Measurements from ENCODE around the gene ARID1B.

The ARID1B gene

GRCh38 chr6:157219201-157220200 is 442.3 kb downstream of the ARID1B start:
- peaks cover 13% of the 10 kb centered on the region; the same call in 1 of the 2 replicates for H3K4me1 ChIP-seq (ENCODE audit: insufficient read depth, low read length)
- H3K4me3 ChIP-seq (ENCODE audit: low read length) = no peak overlapping the region
- H3K27ac ChIP-seq (ENCODE audit: low read depth, low read length) = no peak overlapping the region
- H3K27me3 ChIP-seq (ENCODE audit: insufficient read depth, low read length) = peaks cover 5% of the 10 kb centered on the region
- H3K9me3 ChIP-seq (ENCODE audit: insufficient read depth, low read depth, low read length) = no peaks in the 10 kb centered on the region
- 78% methylated on average over 17 of the region's 18 CpGs for WGBS
- H3K9ac ChIP-seq (ENCODE audit: low read depth, low read length) = no peak overlapping the region
- H3K36me3 ChIP-seq (ENCODE audit: insufficient read depth, low read length) = no peaks in the 10 kb centered on the region

DNA sequence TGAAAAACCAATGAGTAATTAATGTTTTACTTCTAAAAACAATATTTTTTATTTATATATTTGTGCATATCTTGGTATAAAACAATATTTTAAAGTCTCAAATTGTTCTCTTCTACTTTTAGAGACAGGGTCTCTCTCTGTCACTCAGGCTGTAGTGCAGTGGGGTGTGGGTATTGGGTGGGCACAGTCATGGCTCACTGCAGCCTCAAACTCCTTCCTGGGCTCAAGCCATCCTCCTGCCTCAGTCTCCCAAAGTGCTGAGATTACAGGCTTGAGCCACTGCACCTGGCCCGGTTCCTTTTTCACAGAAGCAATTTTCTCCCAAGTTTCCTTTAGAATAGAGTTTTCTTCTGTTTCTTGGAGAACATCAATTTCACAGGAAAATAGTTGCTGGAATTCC is 443.3 kb downstream of the ARID1B start:
- Histone ChIP-seq H3K4me3 (ENCODE audit: low read length) (no peak overlapping the region), H3K9me3 (ENCODE audit: insufficient read depth, low read depth, low read length) (no peaks in the 10 kb centered on the region), H3K4me1 (ENCODE audit: insufficient read depth, low read length) (peaks cover 13% of the 10 kb centered on the region; the same call in 1 of the 2 replicates), H3K36me3 (ENCODE audit: insufficient read depth, low read length) (no peaks in the 10 kb centered on the region), H3K27me3 (ENCODE audit: insufficient read depth, low read length) (peaks cover 5% of the 10 kb centered on the region), H3K9ac (ENCODE audit: low read depth, low read length) (no peak overlapping the region), H3K27ac (ENCODE audit: low read depth, low read length) (no peak overlapping the region)
- WGBS = 89% methylated on average over 1 of the region's 1 CpG

GRCh38 chr6:157221049-157221816 is 444.1 kb downstream of the ARID1B start:
- no peak overlapping the region for H3K27ac ChIP-seq (ENCODE audit: low read depth, low read length)
- whole genome bisulfite sequencing = 72% methylated on average over 41 of the region's 41 CpGs
- H3K27me3 ChIP-seq (ENCODE audit: insufficient read depth, low read length) = peaks cover 5% of the 10 kb centered on the region
- no peak overlapping the region for H3K9ac ChIP-seq (ENCODE audit: low read depth, low read length)
- H3K9me3 ChIP-seq (ENCODE audit: insufficient read depth, low read depth, low read length) = no peaks in the 10 kb centered on the region
- peak overlapping the region; percentile 26 for H3K4me3 ChIP-seq (ENCODE audit: low read length)
- no peaks in the 10 kb centered on the region for H3K36me3 ChIP-seq (ENCODE audit: insufficient read depth, low read length)
- H3K4me1 ChIP-seq (ENCODE audit: insufficient read depth, low read length) = peaks cover 13% of the 10 kb centered on the region; the same call in 1 of the 2 replicates

DNA sequence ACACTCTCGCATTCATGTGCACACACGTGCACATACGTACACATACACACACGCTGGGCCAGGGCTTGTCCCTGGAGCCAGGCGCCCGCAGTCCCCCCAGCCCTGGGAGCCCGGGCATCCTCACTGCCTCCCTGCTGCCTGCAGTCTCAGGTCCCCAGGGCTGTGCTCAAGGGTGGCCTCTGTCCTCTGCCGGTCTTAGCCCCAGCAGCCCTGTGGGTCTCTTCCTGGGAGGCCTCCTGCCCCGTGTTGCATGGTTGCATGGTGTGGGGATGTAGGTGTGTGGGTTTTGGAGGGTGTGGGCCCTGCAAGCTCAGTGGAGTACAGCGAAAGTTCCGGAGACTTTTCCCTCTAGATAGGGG is 444.6 kb downstream of the ARID1B start:
- WGBS = 92% methylated on average over 11 of the region's 11 CpGs
- H3K27me3 ChIP-seq (ENCODE audit: insufficient read depth, low read length) = peaks cover 5% of the 10 kb centered on the region
- no peaks in the 10 kb centered on the region for H3K9me3 ChIP-seq (ENCODE audit: insufficient read depth, low read depth, low read length)
- no peaks in the 10 kb centered on the region for H3K36me3 ChIP-seq (ENCODE audit: insufficient read depth, low read length)
- H3K27ac ChIP-seq (ENCODE audit: low read depth, low read length) = no peak overlapping the region
- H3K4me1 ChIP-seq (ENCODE audit: insufficient read depth, low read length) = peaks cover 13% of the 10 kb centered on the region; the same call in 1 of the 2 replicates
- no peak overlapping the region for H3K4me3 ChIP-seq (ENCODE audit: low read length)
- no peak overlapping the region for H3K9ac ChIP-seq (ENCODE audit: low read depth, low read length)

GRCh38 chr6:157222201-157222981 is 445.2 kb downstream of the ARID1B start:
- no peak overlapping the region for H3K27ac ChIP-seq (ENCODE audit: low read depth, low read length)
- H3K36me3 ChIP-seq (ENCODE audit: insufficient read depth, low read length) = no peaks in the 10 kb centered on the region
- peaks cover 13% of the 10 kb centered on the region; the same call in 1 of the 2 replicates for H3K4me1 ChIP-seq (ENCODE audit: insufficient read depth, low read length)
- peaks cover 5% of the 10 kb centered on the region for H3K27me3 ChIP-seq (ENCODE audit: insufficient read depth, low read length)
- no peaks in the 10 kb centered on the region for H3K9me3 ChIP-seq (ENCODE audit: insufficient read depth, low read depth, low read length)
- no peak overlapping the region for H3K4me3 ChIP-seq (ENCODE audit: low read length)
- 90% methylated on average over 17 of the region's 17 CpGs for WGBS
- no peak overlapping the region for H3K9ac ChIP-seq (ENCODE audit: low read depth, low read length)

DNA sequence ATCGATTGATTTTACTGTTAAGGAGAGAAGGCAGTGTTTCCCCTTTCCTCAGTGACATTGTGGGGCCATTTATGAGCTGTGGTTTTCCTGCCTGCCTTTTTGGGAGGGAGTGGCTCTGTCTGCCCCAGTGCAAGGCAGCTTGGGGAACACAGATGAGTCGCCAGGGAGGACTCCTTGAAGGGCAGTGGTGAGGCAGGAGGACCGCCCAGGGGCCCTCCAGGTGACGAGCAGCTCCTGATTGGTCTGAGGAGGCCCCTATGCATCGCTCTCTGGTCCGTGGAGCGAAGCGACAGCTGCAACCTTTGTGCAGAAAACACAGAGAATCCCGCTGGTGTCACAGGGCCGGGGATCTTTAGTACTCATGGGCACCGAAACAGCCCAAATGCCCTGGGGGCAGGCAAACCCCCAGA is 445.8 kb downstream of the ARID1B start:
- Histone ChIP-seq H3K27ac (ENCODE audit: low read depth, low read length) (no peak overlapping the region), H3K4me3 (ENCODE audit: low read length) (no peak overlapping the region), H3K27me3 (ENCODE audit: insufficient read depth, low read length) (peaks cover 5% of the 10 kb centered on the region), H3K4me1 (ENCODE audit: insufficient read depth, low read length) (peaks cover 13% of the 10 kb centered on the region; the same call in 1 of the 2 replicates), H3K9ac (ENCODE audit: low read depth, low read length) (no peak overlapping the region), H3K36me3 (ENCODE audit: insufficient read depth, low read length) (no peaks in the 10 kb centered on the region), H3K9me3 (ENCODE audit: insufficient read depth, low read depth, low read length) (no peaks in the 10 kb centered on the region)
- WGBS = 87% methylated on average over 11 of the region's 11 CpGs

DNA sequence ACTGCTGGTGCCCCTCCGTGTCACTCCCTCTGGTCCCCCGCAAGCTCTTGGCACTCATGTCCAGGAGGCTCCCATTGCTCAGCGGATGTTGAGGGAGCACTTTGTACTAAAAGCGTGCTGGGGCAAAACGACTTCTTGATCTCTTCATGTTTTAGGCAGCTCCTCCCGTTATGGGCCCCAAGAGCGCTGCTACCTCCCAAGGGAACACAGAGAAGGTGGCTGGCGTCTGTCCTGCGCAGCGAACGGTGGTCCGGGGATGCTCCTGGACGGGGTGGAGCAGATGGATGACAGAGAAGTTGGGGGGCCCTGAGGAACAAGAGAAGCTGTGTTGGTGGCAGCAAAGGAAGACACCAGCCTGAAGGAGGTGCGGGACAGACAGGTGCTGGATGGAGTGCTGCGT is 446.3 kb downstream of the ARID1B start:
- no peaks in the 10 kb centered on the region for H3K9me3 ChIP-seq (ENCODE audit: insufficient read depth, low read depth, low read length)
- H3K4me3 ChIP-seq (ENCODE audit: low read length) = no peak overlapping the region
- H3K4me1 ChIP-seq (ENCODE audit: insufficient read depth, low read length) = peaks cover 13% of the 10 kb centered on the region; the same call in 1 of the 2 replicates
- no peak overlapping the region for H3K9ac ChIP-seq (ENCODE audit: low read depth, low read length)
- 95% methylated on average over 15 of the region's 15 CpGs for WGBS
- H3K36me3 ChIP-seq (ENCODE audit: insufficient read depth, low read length) = no peaks in the 10 kb centered on the region
- H3K27ac ChIP-seq (ENCODE audit: low read depth, low read length) = no peak overlapping the region
- H3K27me3 ChIP-seq (ENCODE audit: insufficient read depth, low read length) = peaks cover 5% of the 10 kb centered on the region

DNA sequence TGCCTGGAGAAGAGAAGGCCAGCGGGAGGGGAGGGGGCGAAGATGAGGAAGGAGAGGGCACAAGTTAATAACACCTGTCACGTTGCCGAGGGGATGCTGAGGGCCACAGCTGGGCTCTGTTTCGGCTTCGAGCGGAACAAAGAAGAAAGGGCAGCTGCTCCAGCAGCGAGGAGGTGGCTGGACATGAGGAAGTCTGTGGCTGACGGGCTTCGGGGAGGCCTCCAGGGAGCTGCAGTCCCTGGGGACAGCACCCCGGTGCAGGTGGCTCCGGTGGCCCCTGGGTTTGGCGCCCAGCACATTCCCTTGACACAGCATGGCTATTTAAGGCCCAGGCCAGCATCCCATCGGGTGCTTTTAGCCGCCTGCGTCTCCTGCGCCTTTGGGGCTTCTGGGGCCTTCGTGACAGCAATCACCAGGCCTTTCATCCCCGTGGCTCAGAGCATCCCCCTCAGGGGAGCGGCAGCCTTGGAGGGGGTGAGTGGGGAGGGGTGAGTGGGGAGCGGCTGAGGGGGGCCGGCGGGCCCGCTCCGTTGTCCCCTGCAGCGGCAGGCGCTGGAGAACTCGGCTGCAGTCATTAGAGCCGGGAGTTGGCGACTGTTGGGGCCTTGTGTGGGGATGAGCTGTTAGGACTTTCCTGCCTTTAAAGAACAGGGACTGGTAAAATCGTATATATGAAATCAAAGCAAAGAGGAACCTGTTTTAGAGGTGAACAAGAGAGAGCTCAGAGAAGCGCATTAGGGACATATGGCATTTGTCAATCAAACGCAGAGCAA is 447.2 kb downstream of the ARID1B start:
- no peak overlapping the region for H3K9ac ChIP-seq (ENCODE audit: low read depth, low read length)
- H3K9me3 ChIP-seq (ENCODE audit: insufficient read depth, low read depth, low read length) = no peaks in the 10 kb centered on the region
- peaks cover 5% of the 10 kb centered on the region for H3K27me3 ChIP-seq (ENCODE audit: insufficient read depth, low read length)
- H3K27ac ChIP-seq (ENCODE audit: low read depth, low read length) = no peak overlapping the region
- WGBS = 94% methylated on average over 33 of the region's 33 CpGs
- H3K4me3 ChIP-seq (ENCODE audit: low read length) = no peak overlapping the region
- no peaks in the 10 kb centered on the region for H3K36me3 ChIP-seq (ENCODE audit: insufficient read depth, low read length)
- peaks cover 15% of the 10 kb centered on the region; the same call in 1 of the 2 replicates for H3K4me1 ChIP-seq (ENCODE audit: insufficient read depth, low read length)

GRCh38 chr6:157224951-157225574 is 447.9 kb downstream of the ARID1B start:
- Histone ChIP-seq H3K27me3 (ENCODE audit: insufficient read depth, low read length) (peaks cover 5% of the 10 kb centered on the region), H3K27ac (ENCODE audit: low read depth, low read length) (no peak overlapping the region), H3K4me3 (ENCODE audit: low read length) (no peak overlapping the region), H3K9me3 (ENCODE audit: insufficient read depth, low read depth, low read length) (no peaks in the 10 kb centered on the region), H3K9ac (ENCODE audit: low read depth, low read length) (no peak overlapping the region), H3K4me1 (ENCODE audit: insufficient read depth, low read length) (peaks cover 12% of the 10 kb centered on the region; the same call in 1 of the 2 replicates), H3K36me3 (ENCODE audit: insufficient read depth, low read length) (no peaks in the 10 kb centered on the region)
- 90% methylated on average over 26 of the region's 26 CpGs for WGBS

- Histone ChIP-seq H3K36me3 (ENCODE audit: insufficient read depth, low read length) (no peaks in the 10 kb centered on the region), H3K4me1 (ENCODE audit: insufficient read depth, low read length) (peaks cover 8% of the 10 kb centered on the region; the same call in 1 of the 2 replicates), H3K27ac (ENCODE audit: low read depth, low read length) (no peak overlapping the region), H3K27me3 (ENCODE audit: insufficient read depth, low read length) (peaks cover 4% of the 10 kb centered on the region), H3K4me3 (ENCODE audit: low read length) (no peak overlapping the region), H3K9me3 (ENCODE audit: insufficient read depth, low read depth, low read length) (no peaks in the 10 kb centered on the region), H3K9ac (ENCODE audit: low read depth, low read length) (no peak overlapping the region)
- WGBS = 95% methylated on average over 12 of the region's 12 CpGs
Observed at GRCh38 chr6:157225575-157225995, 448.4 kb downstream of the ARID1B start.

Data from HUES64 (cell line).